H9 (cell line): ENCODE results near the gene VAV3. TPM values are rescaled to one million over a fixed set of nuclear protein-coding genes. Genes with fewer than 3 reads are reported as not detected.

ENCODE experiments used
- DNase-seq: peaks from one replicate; pipeline ENCODE4 v3.0.0-alpha.2; 2017
- H2AFZ ChIP-seq: one replicate; pipeline ENCODE4 v1.6.1; 2013; ENCODE audit warnings: mild to moderate bottlenecking, low read length, control low read depth, moderate library complexity
- H2AK5ac ChIP-seq: 2 replicates; pipeline ENCODE4 v1.6.1; 2013; ENCODE audit warnings: low read length, control low read depth, mixed read lengths; ENCODE audit not compliant: insufficient read length
- H2BK120ac ChIP-seq: one replicate; pipeline ENCODE4 v1.6.1; 2013; ENCODE audit warnings: low read depth, mild to moderate bottlenecking, low read length, control low read depth, inconsistent platforms; ENCODE audit not compliant: poor library complexity, severe bottlenecking
- H2BK12ac ChIP-seq: 2 replicates; pipeline ENCODE4 v1.6.1; 2013; ENCODE audit warnings: low read length, control low read depth, mixed read lengths, low read depth; ENCODE audit not compliant: insufficient read length
- H2BK15ac ChIP-seq: 2 replicates; pipeline ENCODE4 v1.6.1; 2013; ENCODE audit warnings: low read depth, low read length, control low read depth
- H2BK20ac ChIP-seq: one replicate; pipeline ENCODE4 v1.6.1; 2013; ENCODE audit warnings: low read depth, mild to moderate bottlenecking, low read length, control low read depth, inconsistent platforms; ENCODE audit not compliant: poor library complexity, severe bottlenecking
- H2BK5ac ChIP-seq: 2 replicates; pipeline ENCODE4 v1.6.1; 2013; ENCODE audit warnings: low read length, control low read depth, mixed read lengths; ENCODE audit not compliant: insufficient read length
- H3K14ac ChIP-seq: 2 replicates; pipeline ENCODE4 v1.6.1; 2013; ENCODE audit warnings: low read length, control low read depth; ENCODE audit not compliant: insufficient read depth
- H3K18ac ChIP-seq: 2 replicates; pipeline ENCODE4 v1.6.1; 2013; ENCODE audit warnings: low read depth, mild to moderate bottlenecking, mixed read lengths, low read length, control low read depth; ENCODE audit not compliant: insufficient read length
- H3K23ac ChIP-seq: 2 replicates; pipeline ENCODE4 v1.6.1; 2013; ENCODE audit warnings: low read length, control low read depth, mixed read lengths, low read depth; ENCODE audit not compliant: insufficient read length
- H3K23me2 ChIP-seq: 2 replicates; pipeline ENCODE4 v1.6.1; 2013; ENCODE audit warnings: low read depth, mild to moderate bottlenecking, mixed read lengths, low read length, control low read depth; ENCODE audit not compliant: insufficient read length, poor library complexity, severe bottlenecking
- H3K27ac ChIP-seq: 2 replicates; pipeline ENCODE4 v1.5.1; 2013; ENCODE audit warnings: low read length, control low read depth, mixed read lengths, low read depth; ENCODE audit not compliant: insufficient read length
- H3K27me3 ChIP-seq: 2 replicates; pipeline ENCODE4 v1.6.1; 2013; ENCODE audit warnings: low read length, control low read depth, inconsistent platforms; ENCODE audit not compliant: insufficient read depth
- H3K4ac ChIP-seq: 2 replicates; pipeline ENCODE4 v1.6.1; 2013; ENCODE audit warnings: low read depth, mild to moderate bottlenecking, control low read depth, inconsistent platforms, low read length, moderate library complexity
- H3K4me1 ChIP-seq: 2 replicates; pipeline ENCODE4 v1.6.1; 2013; ENCODE audit warnings: low read length, control low read depth, inconsistent platforms; ENCODE audit not compliant: insufficient read depth
- H3K4me2 ChIP-seq: 2 replicates; pipeline ENCODE4 v1.6.1; 2013; ENCODE audit warnings: low read length, control low read depth, mixed read lengths; ENCODE audit not compliant: insufficient read length, insufficient read depth
- H3K56ac ChIP-seq: 2 replicates; pipeline ENCODE4 v1.6.1; 2013; ENCODE audit warnings: low read depth, mild to moderate bottlenecking, mixed read lengths, low read length, control low read depth; ENCODE audit not compliant: insufficient read length
- H3K79me1 ChIP-seq: 2 replicates; pipeline ENCODE4 v1.6.1; 2013; ENCODE audit warnings: low read depth, mild to moderate bottlenecking, moderate library complexity, low read length, control low read depth, inconsistent platforms; ENCODE audit not compliant: insufficient read depth, poor library complexity, severe bottlenecking
- H3K79me2 ChIP-seq: 2 replicates; pipeline ENCODE4 v1.6.1; 2013; ENCODE audit warnings: low read length, control low read depth, inconsistent platforms; ENCODE audit not compliant: insufficient read depth
- H3K9ac ChIP-seq: 2 replicates; pipeline ENCODE4 v1.6.1; 2013; ENCODE audit warnings: low read length, control low read depth, mixed read lengths; ENCODE audit not compliant: insufficient read length; ENCODE audit errors: extremely low read depth
- H3K9me3 ChIP-seq: one replicate; pipeline ENCODE4 v1.6.1; 2013; ENCODE audit warnings: low read depth, low read length, inconsistent platforms; ENCODE audit not compliant: control insufficient read depth
- H3T11ph ChIP-seq: one replicate; pipeline ENCODE4 v1.6.1; 2013; ENCODE audit warnings: mild to moderate bottlenecking, low read length, control low read depth, inconsistent platforms
- H4K20me1 ChIP-seq: one replicate; pipeline ENCODE4 v1.6.1; 2013; ENCODE audit not compliant: control insufficient read depth, insufficient read length, insufficient read depth
- H4K5ac ChIP-seq: 2 replicates; pipeline ENCODE4 v1.6.1; 2013; ENCODE audit warnings: low read depth, mild to moderate bottlenecking, mixed read lengths, low read length, control low read depth; ENCODE audit not compliant: insufficient read length
- H4K8ac ChIP-seq: replicated peaks from 2 replicates; pipeline ENCODE4 v1.6.1; 2013; ENCODE audit warnings: low read length, control low read depth, mixed read lengths, low read depth; ENCODE audit not compliant: insufficient read length
- H4K91ac ChIP-seq: 2 replicates; pipeline ENCODE4 v1.6.1; 2013; ENCODE audit warnings: low read depth, mild to moderate bottlenecking, moderate library complexity, mixed read lengths, low read length, control low read depth; ENCODE audit not compliant: insufficient read length
- H3K27ac Mint-ChIP-seq, 3 experiments: 2 replicates in 2 of 3; 3 replicates in 1 of 3; pipeline ENCODE4 v1.8.0; 2020 to 2021; ENCODE audit warnings: mixed read lengths in 3 of 3, mild to moderate bottlenecking in 1 of 3, moderate library complexity in 1 of 3
- H3K27me3 Mint-ChIP-seq: 2 replicates; pipeline ENCODE4 v1.8.0; 2021; ENCODE audit warnings: low read depth, mild to moderate bottlenecking, moderate library complexity, mixed read lengths
- H3K36me3 Mint-ChIP-seq, 3 experiments: 2 replicates in 2 of 3; 3 replicates in 1 of 3; pipeline ENCODE4 v1.8.0; 2020 to 2021; ENCODE audit warnings: low read depth in 3 of 3, mixed read lengths in 3 of 3; ENCODE audit not compliant: insufficient read depth in 1 of 3
- H3K4me1 Mint-ChIP-seq, 2 experiments: 2 replicates each; pipeline ENCODE4 v1.8.0; 2020; ENCODE audit warnings: mixed read lengths in 2 of 2
- H3K4me3 Mint-ChIP-seq, 2 experiments: 2 replicates in 1 of 2; 3 replicates in 1 of 2; pipeline ENCODE4 v1.8.0; 2020 to 2021; ENCODE audit warnings: mild to moderate bottlenecking in 2 of 2, mixed read lengths in 2 of 2, moderate library complexity in 1 of 2
- H3K9me3 Mint-ChIP-seq, 2 experiments: 2 replicates in 1 of 2; 3 replicates in 1 of 2; pipeline ENCODE4 v1.8.0; 2020; ENCODE audit warnings: mild to moderate bottlenecking in 2 of 2, mixed read lengths in 2 of 2, moderate library complexity in 1 of 2
- WGBS: extraction: QIAGEN DNeasy Blood & Tissue Kit; methylation state at CpG from one replicate; pipeline ENCODE4 v1.1.7; 2013; ENCODE audit warnings: missing lambda C conversion rate, low lambda C conversion rate, mixed read lengths; ENCODE audit not compliant: insufficient read length; ENCODE audit errors: extremely low coverage; 5-methylcytosine and 5-hydroxymethylcytosine counted together
- total RNA-seq: library from RNA; stranded (reverse); gene quantifications from 2 replicates; pipeline ENCODE4 v1.2.1, GENCODE V29; 2021
- TF ChIP-seq, protein P1 (sequence below): fragments of 200-600 bp; sonication (generic); conservative IDR thresholded peaks from 3 replicates; pipeline ENCODE4 v1.8.0; 2021; ENCODE audit warnings: antibody characterized with exemption, mild to moderate bottlenecking

VAV3 gene
- total RNA-seq, 1 experiment from 2014 or later: 5.1 TPM

DNA sequence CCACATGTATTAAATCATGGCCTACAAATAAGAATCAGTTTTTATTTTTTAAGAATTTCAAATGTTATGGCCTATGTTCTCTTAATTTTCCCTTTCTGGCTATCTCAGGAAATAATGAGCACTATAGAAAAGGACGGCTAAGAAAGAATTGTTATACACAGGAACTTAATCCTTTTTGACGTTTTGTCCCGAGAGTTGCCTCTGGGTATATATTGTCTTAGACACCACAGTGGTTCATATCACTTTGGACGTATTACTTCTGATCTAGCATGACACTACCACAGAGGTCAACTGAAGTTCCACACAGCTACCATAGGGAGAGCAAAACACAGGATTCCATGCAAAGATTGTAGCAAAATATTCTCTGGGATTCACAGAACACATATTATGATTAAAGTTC lies 307.6 kb downstream of the VAV3 start:
- no peak overlapping the region for H2BK15ac ChIP-seq
- WGBS: no CpG with 5 or more reads among the region's 4 CpGs

More for the DNA sequence above, 307.6 kb downstream of the VAV3 start:
- Histone ChIP-seq H2AFZ (no peak overlapping the region), H3K27ac (no peak overlapping the region), H3K56ac (no peak overlapping the region), H3K18ac (no peak overlapping the region), H4K5ac (no peak overlapping the region), H3K79me2 (no peaks in the 10 kb centered on the region), H3K4me2 (no peak overlapping the region), H3K23ac (no peak overlapping the region), H2BK120ac (no peak overlapping the region), H2BK20ac (no peak overlapping the region), H3K14ac (no peak overlapping the region), H3K23me2 (no peaks in the 10 kb centered on the region), H3K4me1 (no peaks in the 10 kb centered on the region; the same call in 1 of the 2 replicates), H3K4ac (no peak overlapping the region), H4K20me1 (no peaks in the 10 kb centered on the region), H3T11ph (no peak overlapping the region), H3K27me3 (no peaks in the 10 kb centered on the region), H2AK5ac (no peak overlapping the region), H4K91ac (no peak overlapping the region), H3K9ac (no peak overlapping the region), H3K79me1 (no peaks in the 10 kb centered on the region), H2BK12ac (no peak overlapping the region), H3K9me3 (no peaks in the 10 kb centered on the region), H4K8ac (no peak overlapping the region), H2BK5ac (no peak overlapping the region)
- peaks cover 5 to 7% of the 10 kb centered on the region in 2 experiments; a peak in 2 of 4 replicates for H3K4me1 Mint-ChIP-seq
- no peak for DNase-seq
- no peaks in the 10 kb centered on the region for H3K9me3 Mint-ChIP-seq
- TF ChIP-seq, protein P1, sequence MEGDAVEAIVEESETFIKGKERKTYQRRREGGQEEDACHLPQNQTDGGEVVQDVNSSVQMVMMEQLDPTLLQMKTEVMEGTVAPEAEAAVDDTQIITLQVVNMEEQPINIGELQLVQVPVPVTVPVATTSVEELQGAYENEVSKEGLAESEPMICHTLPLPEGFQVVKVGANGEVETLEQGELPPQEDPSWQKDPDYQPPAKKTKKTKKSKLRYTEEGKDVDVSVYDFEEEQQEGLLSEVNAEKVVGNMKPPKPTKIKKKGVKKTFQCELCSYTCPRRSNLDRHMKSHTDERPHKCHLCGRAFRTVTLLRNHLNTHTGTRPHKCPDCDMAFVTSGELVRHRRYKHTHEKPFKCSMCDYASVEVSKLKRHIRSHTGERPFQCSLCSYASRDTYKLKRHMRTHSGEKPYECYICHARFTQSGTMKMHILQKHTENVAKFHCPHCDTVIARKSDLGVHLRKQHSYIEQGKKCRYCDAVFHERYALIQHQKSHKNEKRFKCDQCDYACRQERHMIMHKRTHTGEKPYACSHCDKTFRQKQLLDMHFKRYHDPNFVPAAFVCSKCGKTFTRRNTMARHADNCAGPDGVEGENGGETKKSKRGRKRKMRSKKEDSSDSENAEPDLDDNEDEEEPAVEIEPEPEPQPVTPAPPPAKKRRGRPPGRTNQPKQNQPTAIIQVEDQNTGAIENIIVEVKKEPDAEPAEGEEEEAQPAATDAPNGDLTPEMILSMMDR: no peak
- no peak overlapping the region for H3K27ac Mint-ChIP-seq
- no peaks in the 10 kb centered on the region for H3K27me3 Mint-ChIP-seq
- H3K4me3 Mint-ChIP-seq: no peak overlapping the region
- no peaks in the 10 kb centered on the region for H3K36me3 Mint-ChIP-seq
